GM18858 (cell line): Measurements from ENCODE around the gene ANAPC16.
A peak's percentile ranks its signal among the peaks of the same experiment; 100 is the strongest.
"Not testable (repeated sequence)": the region's sequence is repeated elsewhere in the genome, so short reads cannot be mapped to it uniquely, and the experiment has no call there.

Source experiments
- ATAC-seq: cut with Tn5 transposase; IDR thresholded peaks from one replicate; pipeline ENCODE4 v1.9.1; 2021; ENCODE audit not compliant: unreplicated experiment

The ANAPC16 gene

GRCh38 chr10:72215611-72216549 lies at the start of gene ANAPC16, which contains the start of gene ASCC1:
TSS of gene ANAPC16 (plus strand) at chr10:72216012. CDS start at chr10:72223915, 7,903 bp downstream.
TSS of gene ASCC1 (minus strand) at chr10:72216276. CDS start at chr10:72213298, 2,978 bp downstream.
- ATAC-seq: peak; percentile 43

- no peak for ATAC-seq
These were observed 48.7 kb upstream of the ANAPC16 start for GRCh38 chr10:72167118-72167517.

- no peak for ATAC-seq
These were observed 45.5 kb upstream of the ANAPC16 start for GRCh38 chr10:72170263-72170662.

GRCh38 chr10:72170733-72171132 lies 45.1 kb upstream of the ANAPC16 start:
- ATAC-seq: no peak

GRCh38 chr10:72171175-72171630 lies 44.6 kb upstream of the ANAPC16 start:
- ATAC-seq: no peak

- ATAC-seq: no peak
These were observed 42.6 kb upstream of the ANAPC16 start for GRCh38 chr10:72173262-72173618.

- peak; percentile 45 for ATAC-seq
These were observed 42.1 kb upstream of the ANAPC16 start for GRCh38 chr10:72173619-72174296.

GRCh38 chr10:72174297-72174662 lies 41.5 kb upstream of the ANAPC16 start:
- ATAC-seq: no peak

GRCh38 chr10:72175149-72175548 lies 40.7 kb upstream of the ANAPC16 start:
- no peak for ATAC-seq

GRCh38 chr10:72176701-72177100 lies 39.1 kb upstream of the ANAPC16 start:
- no peak for ATAC-seq

- ATAC-seq: no peak
These were observed 38.4 kb upstream of the ANAPC16 start for GRCh38 chr10:72177454-72177853.

GRCh38 chr10:72184156-72184555 lies 31.7 kb upstream of the ANAPC16 start:
- ATAC-seq: no peak

GRCh38 chr10:72186258-72186981 lies 29.4 kb upstream of the ANAPC16 start:
- no peak for ATAC-seq

GRCh38 chr10:72186982-72187330 lies 28.9 kb upstream of the ANAPC16 start:
- no peak for ATAC-seq

- ATAC-seq: no peak
These were observed 20.9 kb upstream of the ANAPC16 start for GRCh38 chr10:72194949-72195348.

GRCh38 chr10:72200883-72201282 lies 14.9 kb upstream of the ANAPC16 start:
- no peak for ATAC-seq

- ATAC-seq: no peak
These were observed 14.5 kb upstream of the ANAPC16 start for GRCh38 chr10:72201293-72201692.

GRCh38 chr10:72204296-72204695 lies 11.5 kb upstream of the ANAPC16 start:
- ATAC-seq: no peak

GRCh38 chr10:72204724-72205123 lies 11.1 kb upstream of the ANAPC16 start:
- no peak for ATAC-seq

- ATAC-seq: no peak
These were observed 9.1 kb upstream of the ANAPC16 start for GRCh38 chr10:72206511-72207229.

- ATAC-seq: not testable (repeated sequence)
These were observed 7.3 kb upstream of the ANAPC16 start for GRCh38 chr10:72208526-72208925.
